Measurements from ENCODE around the gene TOR1A. TPM values are rescaled to one million over a fixed set of nuclear protein-coding genes. Genes with fewer than 3 reads are reported as not detected.

The TOR1A gene
- total and polyA plus RNA-seq, 2 experiments from 2014 or later = 23.6 to 45.7 TPM

DNA sequence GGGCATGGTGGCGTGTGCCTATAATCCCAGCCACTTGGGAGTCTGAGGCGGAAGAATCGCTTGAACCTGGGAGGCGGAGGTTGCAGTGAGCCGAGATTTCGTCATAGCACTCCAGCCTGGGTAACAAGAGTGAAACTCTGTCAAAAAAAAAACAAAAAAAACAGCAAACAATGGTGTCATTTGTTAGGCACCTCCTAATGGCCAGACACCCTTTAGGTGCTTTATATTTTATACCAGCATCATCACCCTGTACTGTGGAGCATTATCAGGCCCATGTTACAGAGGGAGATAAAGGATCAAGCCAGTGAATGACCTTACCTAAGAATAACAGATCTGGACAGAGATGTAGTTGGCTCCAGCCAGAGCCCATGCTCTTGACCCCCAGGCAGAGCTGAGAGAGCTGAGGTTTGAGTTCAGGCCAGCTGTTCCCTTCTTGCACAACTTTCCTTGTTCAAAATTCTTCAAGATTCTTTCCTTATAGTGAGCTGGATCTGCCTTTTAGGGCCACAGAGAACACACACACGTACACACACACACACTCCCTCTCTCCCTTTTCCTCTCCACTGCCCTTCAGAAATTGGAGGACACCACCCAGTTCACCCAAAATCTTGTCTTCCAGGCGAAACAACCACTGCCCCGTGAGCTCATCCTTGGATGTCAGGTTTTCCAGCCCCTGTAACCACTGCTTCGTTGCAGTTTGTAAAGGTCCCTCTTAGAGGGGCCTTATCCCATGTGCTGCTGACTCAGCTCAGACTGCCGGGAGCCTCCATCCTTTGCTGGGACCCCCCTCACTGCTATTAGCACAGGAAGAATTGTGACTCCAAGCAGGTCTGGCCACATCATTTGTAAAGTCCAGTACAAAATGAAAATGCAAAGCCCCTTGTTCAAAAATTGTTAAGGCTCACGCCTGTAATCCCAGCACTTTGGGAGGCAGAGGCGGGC is 60.7 kb downstream of the TOR1A start (continued):
- TF ChIP-seq NANOG (IDR thresholded peaks at IDR 0.05; ENCODE audit: borderline replicate concordance) = no peak
- no peak for TF ChIP-seq CREB1 (CRISPR knock-in tag; IDR thresholded peaks at IDR 0.05; ENCODE audit: low read depth)
- TF ChIP-seq, protein P1, sequence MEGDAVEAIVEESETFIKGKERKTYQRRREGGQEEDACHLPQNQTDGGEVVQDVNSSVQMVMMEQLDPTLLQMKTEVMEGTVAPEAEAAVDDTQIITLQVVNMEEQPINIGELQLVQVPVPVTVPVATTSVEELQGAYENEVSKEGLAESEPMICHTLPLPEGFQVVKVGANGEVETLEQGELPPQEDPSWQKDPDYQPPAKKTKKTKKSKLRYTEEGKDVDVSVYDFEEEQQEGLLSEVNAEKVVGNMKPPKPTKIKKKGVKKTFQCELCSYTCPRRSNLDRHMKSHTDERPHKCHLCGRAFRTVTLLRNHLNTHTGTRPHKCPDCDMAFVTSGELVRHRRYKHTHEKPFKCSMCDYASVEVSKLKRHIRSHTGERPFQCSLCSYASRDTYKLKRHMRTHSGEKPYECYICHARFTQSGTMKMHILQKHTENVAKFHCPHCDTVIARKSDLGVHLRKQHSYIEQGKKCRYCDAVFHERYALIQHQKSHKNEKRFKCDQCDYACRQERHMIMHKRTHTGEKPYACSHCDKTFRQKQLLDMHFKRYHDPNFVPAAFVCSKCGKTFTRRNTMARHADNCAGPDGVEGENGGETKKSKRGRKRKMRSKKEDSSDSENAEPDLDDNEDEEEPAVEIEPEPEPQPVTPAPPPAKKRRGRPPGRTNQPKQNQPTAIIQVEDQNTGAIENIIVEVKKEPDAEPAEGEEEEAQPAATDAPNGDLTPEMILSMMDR (conservative IDR thresholded peaks at IDR 0.05; ENCODE audit: low read depth in 2 of 2) = no peak
- TF ChIP-seq STAT1 (IDR thresholded peaks at IDR 0.05; ENCODE audit: unreplicated experiment) = no peak
- no peak for TF ChIP-seq JUNB (IDR thresholded peaks at IDR 0.05; ENCODE audit: unreplicated experiment)

Small RNA genes within 50 kb of the gene (microRNA-seq; reads per million reads assigned to microRNA genes)
- not detected for gene MIR6855

Small RNA genes within 50 kb of the gene (small RNA-seq; reads per million reads assigned to genes)
- not detected for gene MIR6855 (ENCODE audit: low replicate concordance)

Other genes starting within 250 kb of the TOR1A start
- not detected in 2 replicates for gene C9orf50, start 203.0 kb downstream of the TOR1A start, total RNA-seq (2014; rRNA removed; shearing (Covaris generic))
- not detected in 2 replicates for gene C9orf50, start 203.0 kb downstream of the TOR1A start, polyA plus RNA-seq (2016; fragmentation: Nextera tagmentation; extraction: Ambion mirVana)
- 44.2 and 59.4 TPM in 2 replicates for gene NTMT1, start 198.0 kb downstream of the TOR1A start, total RNA-seq (2014; rRNA removed; shearing (Covaris generic))
- 97.4 and 108 TPM in 2 replicates for gene NTMT1, start 198.0 kb downstream of the TOR1A start, polyA plus RNA-seq (2016; fragmentation: Nextera tagmentation; extraction: Ambion mirVana)
- 15.6 and 19.8 TPM in 2 replicates for gene ASB6, start 182.0 kb downstream of the TOR1A start, total RNA-seq (2014; rRNA removed; shearing (Covaris generic))
- gene ASB6, start 182.0 kb downstream of the TOR1A start, polyA plus RNA-seq (2016; fragmentation: Nextera tagmentation; extraction: Ambion mirVana) = 8.8 and 9.7 TPM in 2 replicates
- 4.5 and 8.3 TPM in 2 replicates for gene PRRX2, start 158.5 kb downstream of the TOR1A start, total RNA-seq (2014; rRNA removed; shearing (Covaris generic))
- gene PRRX2, start 158.5 kb downstream of the TOR1A start, polyA plus RNA-seq (2016; fragmentation: Nextera tagmentation; extraction: Ambion mirVana) = 5.6 and 5.8 TPM in 2 replicates
- 3.6 and 3.9 TPM in 2 replicates for gene PTGES, start 71.1 kb downstream of the TOR1A start, total RNA-seq (2014; rRNA removed; shearing (Covaris generic))
- 2.8 and 3.3 TPM in 2 replicates for gene PTGES, start 71.1 kb downstream of the TOR1A start, polyA plus RNA-seq (2016; fragmentation: Nextera tagmentation; extraction: Ambion mirVana)
- 36.2 and 42.4 TPM in 2 replicates for gene TOR1B, start 21.0 kb downstream of the TOR1A start, total RNA-seq (2014; rRNA removed; shearing (Covaris generic))
- 8.8 and 10.6 TPM in 2 replicates for gene TOR1B, start 21.0 kb downstream of the TOR1A start, polyA plus RNA-seq (2016; fragmentation: Nextera tagmentation; extraction: Ambion mirVana)
- 34.4 and 46.1 TPM in 2 replicates for gene C9orf78, start 11.1 kb upstream of the TOR1A start, total RNA-seq (2014; rRNA removed; shearing (Covaris generic))
- 72.8 and 84.6 TPM in 2 replicates for gene C9orf78, start 11.1 kb upstream of the TOR1A start, polyA plus RNA-seq (2016; fragmentation: Nextera tagmentation; extraction: Ambion mirVana)
- 12.0 and 13.0 TPM in 2 replicates for gene USP20, start 11.3 kb upstream of the TOR1A start, total RNA-seq (2014; rRNA removed; shearing (Covaris generic))
- gene USP20, start 11.3 kb upstream of the TOR1A start, polyA plus RNA-seq (2016; fragmentation: Nextera tagmentation; extraction: Ambion mirVana) = 9.9 and 10.4 TPM in 2 replicates
- 25.0 and 28.8 TPM in 2 replicates for gene FNBP1, start 219.1 kb upstream of the TOR1A start, total RNA-seq (2014; rRNA removed; shearing (Covaris generic))
- 26.6 and 27.4 TPM in 2 replicates for gene FNBP1, start 219.1 kb upstream of the TOR1A start, polyA plus RNA-seq (2016; fragmentation: Nextera tagmentation; extraction: Ambion mirVana)
- 18.4 and 30.7 TPM in 2 replicates for gene GPR107, start 229.8 kb upstream of the TOR1A start, total RNA-seq (2014; rRNA removed; shearing (Covaris generic))
- gene GPR107, start 229.8 kb upstream of the TOR1A start, polyA plus RNA-seq (2016; fragmentation: Nextera tagmentation; extraction: Ambion mirVana) = 6.2 and 7.3 TPM in 2 replicates

All from GM23338 (cell line).